Testis (tissue), 2 donors: ENCODE results near the gene SOAT2.

Experiments
- CTCF ChIP-seq, 3 experiments: fragments of 450-650 bp in 2 of 3; fragments of 200-600 bp in 1 of 3; sonication (generic) in 1 of 3; IDR thresholded peaks; one replicate each; pipeline ENCODE4 v1.5.1; 2016 to 2019; ENCODE audit warnings: antibody characterized with exemption in 3 of 3, mild to moderate bottlenecking in 2 of 3, moderate library complexity in 1 of 3
- POLR2A ChIP-seq: fragments of 450-650 bp; IDR thresholded peaks from one replicate; pipeline ENCODE4 v1.6.1; 2017; ENCODE audit warnings: antibody characterized with exemption, mild to moderate bottlenecking, moderate library complexity

GRCh38 chr12:53056901-53057300 is 46.4 kb upstream of the SOAT2 start:
- TF ChIP-seq CTCF (IDR thresholded peaks at IDR 0.05) (no peak), POLR2A (no peak)
